Hepatocyte (in vitro differentiated cells): Measurements from ENCODE around the gene CHMP6.

Source experiments
- EZH2 ChIP-seq: fragments of 200-600 bp; sonication (generic); IDR thresholded peaks from 2 replicates; pipeline ENCODE4 v1.6.1; 2016; ENCODE audit warnings: antibody characterized with exemption, mild to moderate bottlenecking, borderline replicate concordance
- TF ChIP-seq, protein P1 (sequence below): fragments of 200-600 bp; sonication (generic); IDR thresholded peaks from 2 replicates; pipeline ENCODE4 v1.5.1; 2016; ENCODE audit warnings: antibody characterized with exemption, mild to moderate bottlenecking; ENCODE audit not compliant: poor library complexity

- TF ChIP-seq EZH2 = no peak
- TF ChIP-seq, protein P1, sequence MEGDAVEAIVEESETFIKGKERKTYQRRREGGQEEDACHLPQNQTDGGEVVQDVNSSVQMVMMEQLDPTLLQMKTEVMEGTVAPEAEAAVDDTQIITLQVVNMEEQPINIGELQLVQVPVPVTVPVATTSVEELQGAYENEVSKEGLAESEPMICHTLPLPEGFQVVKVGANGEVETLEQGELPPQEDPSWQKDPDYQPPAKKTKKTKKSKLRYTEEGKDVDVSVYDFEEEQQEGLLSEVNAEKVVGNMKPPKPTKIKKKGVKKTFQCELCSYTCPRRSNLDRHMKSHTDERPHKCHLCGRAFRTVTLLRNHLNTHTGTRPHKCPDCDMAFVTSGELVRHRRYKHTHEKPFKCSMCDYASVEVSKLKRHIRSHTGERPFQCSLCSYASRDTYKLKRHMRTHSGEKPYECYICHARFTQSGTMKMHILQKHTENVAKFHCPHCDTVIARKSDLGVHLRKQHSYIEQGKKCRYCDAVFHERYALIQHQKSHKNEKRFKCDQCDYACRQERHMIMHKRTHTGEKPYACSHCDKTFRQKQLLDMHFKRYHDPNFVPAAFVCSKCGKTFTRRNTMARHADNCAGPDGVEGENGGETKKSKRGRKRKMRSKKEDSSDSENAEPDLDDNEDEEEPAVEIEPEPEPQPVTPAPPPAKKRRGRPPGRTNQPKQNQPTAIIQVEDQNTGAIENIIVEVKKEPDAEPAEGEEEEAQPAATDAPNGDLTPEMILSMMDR = no peak
Observed at GRCh38 chr17:80995131-80995530, 3.5 kb downstream of the CHMP6 start.
